HepG2 (cell line): Measurements from ENCODE around the gene TUBA4A. TPM values are rescaled to one million over a fixed set of nuclear protein-coding genes. Genes with fewer than 3 reads are reported as not detected.

Experiments
- DNMT3B ChIP-seq: conservative IDR thresholded peaks from 2 replicates; pipeline ENCODE4 v1.6.1; 2016; ENCODE audit warnings: missing biosample characterization, control low read depth
- HINFP ChIP-seq: sonication (generic); formaldehyde crosslinking; IDR thresholded peaks from 2 replicates; pipeline ENCODE4 v1.4.0; 2020; ENCODE audit warnings: low read depth, mild to moderate bottlenecking, missing genetic modification reagents
- KDM5A ChIP-seq: fragments of 200-600 bp; sonication (generic); IDR thresholded peaks from 2 replicates; pipeline ENCODE4 v1.7.0; 2018; ENCODE audit warnings: antibody characterized with exemption, mild to moderate bottlenecking, low read length, borderline replicate concordance
- TOPORS ChIP-seq: sonication (generic); formaldehyde crosslinking; IDR thresholded peaks from 2 replicates; pipeline ENCODE4 v1.8.0; 2023; ENCODE audit warnings: mild to moderate bottlenecking, missing genetic modification reagents
- ZBTB14 ChIP-seq: sonication (generic); formaldehyde crosslinking; IDR thresholded peaks from 2 replicates; pipeline ENCODE4 v1.4.0; 2020; ENCODE audit warnings: missing genetic modification reagents
- ZFP90 ChIP-seq: sonication (generic); formaldehyde crosslinking; IDR thresholded peaks from 2 replicates; pipeline ENCODE4 v1.8.0; 2022; ENCODE audit warnings: missing genetic modification reagents, mild to moderate bottlenecking, inconsistent platforms, borderline replicate concordance
- ZNF275 ChIP-seq: sonication (generic); formaldehyde crosslinking; IDR thresholded peaks from 2 replicates; pipeline ENCODE4 v1.8.0; 2022; ENCODE audit warnings: missing genetic modification reagents, mild to moderate bottlenecking, inconsistent platforms, borderline replicate concordance
- ZNF33B ChIP-seq: sonication (generic); formaldehyde crosslinking; IDR thresholded peaks from 2 replicates; pipeline ENCODE4 v1.5.1; 2020; ENCODE audit warnings: mild to moderate bottlenecking, missing genetic modification reagents
- ZNF569 ChIP-seq: sonication (generic); formaldehyde crosslinking; IDR thresholded peaks from 2 replicates; pipeline ENCODE4 v1.5.0; 2020; ENCODE audit warnings: mild to moderate bottlenecking, missing genetic modification reagents, moderate library complexity, borderline replicate concordance
- polyA plus RNA-seq, 8 experiments: library from polyadenylated mRNA; depleted of rRNA in 3 of 8; stranded (reverse) in 7 of 8; unstranded in 1 of 8; fragments of >200 nt; fragmentation: Illumina TruSeq in 4 of 8; extraction: Trizol in 4 of 8; gene quantifications; 2 replicates each; pipeline versions ENCODE4 v1.2.1 to v1.2.3, GENCODE V29; 2011 to 2016; ENCODE audit warnings: low read depth in 4 of 8, missing spikeins in 1 of 8, mixed read lengths in 1 of 8; ENCODE audit not compliant: insufficient read depth in 1 of 8
- total RNA-seq, 5 experiments: library from RNA; depleted of rRNA; stranded (reverse); fragments of >200 nt; fragmentation: Illumina TruSeq; extraction: Trizol; gene quantifications; 2 replicates each; pipeline ENCODE4 v1.2.3, GENCODE V29; 2016; ENCODE audit warnings: low read depth in 1 of 5

Gene TUBA4A
- total and polyA plus RNA-seq, 2 of the 13 experiments (the other 11 are each of a cell fraction or from before 2014, with no cell fraction given), result 1.3 to 12.7 TPM

GRCh38 chr2:219248845-219249202, 4.9 kb downstream of the TUBA4A start (continued):
- no peak for TF ChIP-seq ZBTB14 (CRISPR knock-in tag)
- TF ChIP-seq ZNF33B (CRISPR knock-in tag), result 0 out of 2 replicates have a peak, but pooled peaks have one; percentile 14
- TF ChIP-seq KDM5A, result 0 out of 2 replicates have a peak, but pooled peaks have one; percentile 49
- TF ChIP-seq HINFP, result peak; percentile 11; the same call in 1 of the 2 replicates
- TF ChIP-seq TOPORS (CRISPR knock-in tag), result 0 out of 2 replicates have a peak, but pooled peaks have one; percentile 23
- no peak for TF ChIP-seq ZFP90
- TF ChIP-seq DNMT3B, result no peak
- TF ChIP-seq ZNF569 (CRISPR knock-in tag), result 0 out of 2 replicates have a peak, but pooled peaks have one; percentile 0
- no peak for TF ChIP-seq ZNF275 (CRISPR knock-in tag)
- TF ChIP-seq, all 625 proteins: peak for 14
